Vagina (tissue), 2 donors: ENCODE results near the gene RTTN. TPM values are rescaled to one million over a fixed set of nuclear protein-coding genes. Genes with fewer than 3 reads are reported as not detected.
"Not testable (repeated sequence)": the region's sequence is repeated elsewhere in the genome, so short reads cannot be mapped to it uniquely, and the experiment has no call there.

Experiments used
- DNase-seq, 2 donors: peaks; one replicate each; pipeline ENCODE4 v3.0.0-alpha.2; 2017; ENCODE audit errors: extremely low spot score in 2 of 2
- H3K27ac ChIP-seq: fragments of 200-600 bp; sonication (generic); one replicate; pipeline ENCODE4 v1.5.1; 2019
- H3K27me3 ChIP-seq: fragments of 200-600 bp; sonication (generic); one replicate; pipeline ENCODE4 v1.5.1; 2019
- H3K36me3 ChIP-seq, 2 donors: fragments of 200-600 bp; sonication (generic); one replicate each; pipeline ENCODE4 v1.5.1; 2017 to 2019
- H3K4me1 ChIP-seq: fragments of 200-600 bp; sonication (generic); one replicate; pipeline ENCODE4 v1.5.1; 2019
- H3K4me3 ChIP-seq, 2 donors: fragments of 200-600 bp; sonication (generic); 1 replicate in 1 of 2; 2 replicates in 1 of 2; pipeline ENCODE4 v1.5.1; 2016 to 2019
- H3K9me3 ChIP-seq: fragments of 200-600 bp; sonication (generic); one replicate; pipeline ENCODE4 v1.5.1; 2019
- CTCF ChIP-seq, 3 experiments: fragments of 450-650 bp in 2 of 3; fragments of 200-600 bp in 1 of 3; sonication (generic) in 1 of 3; IDR thresholded peaks; one replicate each; pipeline ENCODE4 v1.5.1; 2017 to 2019; ENCODE audit warnings: antibody characterized with exemption in 3 of 3, mild to moderate bottlenecking in 2 of 3, moderate library complexity in 2 of 3
- POLR2A ChIP-seq, 2 donors: fragments of 450-650 bp; IDR thresholded peaks; one replicate each; pipeline ENCODE4 v1.6.1; 2017; ENCODE audit warnings: antibody characterized with exemption in 2 of 2, mild to moderate bottlenecking in 2 of 2, moderate library complexity in 2 of 2
- POLR2AphosphoS5 ChIP-seq, 2 donors: sonication (generic); formaldehyde crosslinking; IDR thresholded peaks; one replicate each; pipeline ENCODE4 v1.9.0; 2017; ENCODE audit warnings: antibody characterized with exemption in 2 of 2, mild to moderate bottlenecking in 2 of 2, low read depth in 1 of 2; ENCODE audit not compliant: insufficient read depth in 1 of 2
- intact Hi-C: fragments of 100-400 bp; cut with DNase I; formaldehyde crosslinking; loops from one replicate; pipeline ENCODE4 v1.15.1; 2023
- total RNA-seq: library from RNA; depleted of rRNA; stranded (reverse); fragments of >200 nt; gene quantifications from one replicate; pipeline ENCODE4 v1.2.3, GENCODE V29; 2016

The RTTN gene
- total RNA-seq, 1 donor from 2014 or later = 16.7 TPM

DNA sequence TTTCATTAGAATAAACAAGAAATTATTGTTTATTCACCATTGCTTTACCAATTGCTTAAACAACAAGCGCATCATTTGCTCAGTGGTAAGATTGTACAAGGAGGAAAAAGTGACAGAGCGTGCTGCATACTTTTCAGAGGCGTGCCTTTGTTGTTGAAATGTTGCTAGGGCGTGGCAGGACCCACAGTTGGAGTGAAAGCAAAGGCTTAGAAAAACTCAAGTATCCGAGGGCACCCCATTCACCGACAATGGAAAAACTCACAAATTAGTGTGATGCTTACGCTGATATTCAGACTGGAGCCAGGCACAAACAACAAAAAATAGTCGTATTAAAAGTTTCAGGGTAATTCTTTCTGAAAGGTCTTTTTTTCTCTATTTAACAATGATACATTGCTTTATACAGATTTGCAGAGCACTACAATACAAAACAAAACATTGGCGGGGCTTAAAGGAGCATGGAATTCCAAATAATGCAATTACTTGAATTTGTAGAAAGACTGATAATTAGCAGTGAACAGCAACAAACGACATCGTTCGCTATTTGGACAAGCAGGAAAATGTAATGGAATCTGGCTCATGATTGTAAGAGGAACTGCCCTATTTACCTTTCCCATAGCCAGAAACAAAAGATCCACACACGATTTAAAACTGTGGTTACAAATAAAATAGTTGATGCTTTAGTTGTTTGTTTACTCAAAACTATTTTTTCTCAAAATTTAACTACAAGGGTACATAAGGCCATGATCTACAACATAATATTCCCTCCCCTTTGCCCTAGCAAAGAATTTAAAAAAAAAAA lies 37.8 kb upstream of the RTTN start:
- Histone ChIP-seq H3K27ac (no peak overlapping the region), H3K4me1 (no peaks in the 10 kb centered on the region), H3K27me3 (no peaks in the 10 kb centered on the region), H3K36me3 (no peaks in the 10 kb centered on the region), H3K9me3 (no peaks in the 10 kb centered on the region), H3K4me3 (no peak overlapping the region)
- TF ChIP-seq POLR2A (IDR thresholded peaks at IDR 0.05) (no peak), CTCF (IDR thresholded peaks at IDR 0.05) (no peak), POLR2AphosphoS5 (IDR thresholded peaks at IDR 0.05; ENCODE audit: insufficient read depth in 1 of 2, low read depth in 1 of 2) (no peak)
- intact Hi-C loops = no loop called here
- no peak for DNase-seq

GRCh38 chr18:70236921-70237320 lies 31.4 kb upstream of the RTTN start:
- H3K9me3 ChIP-seq, H3K4me1 ChIP-seq, H3K4me3 ChIP-seq, H3K27me3 ChIP-seq, DNase-seq, intact Hi-C loops, H3K27ac ChIP-seq, H3K36me3 ChIP-seq: not testable (repeated sequence)

- no peak overlapping the region for H3K4me3 ChIP-seq
- peaks cover 9% of the 10 kb centered on the region for H3K4me1 ChIP-seq
- no peak for DNase-seq
- TF ChIP-seq POLR2AphosphoS5 (IDR thresholded peaks at IDR 0.05; ENCODE audit: insufficient read depth in 1 of 2, low read depth in 1 of 2) (no peak), POLR2A (IDR thresholded peaks at IDR 0.05) (no peak), CTCF (IDR thresholded peaks at IDR 0.05) (no peak)
- H3K9me3 ChIP-seq = no peaks in the 10 kb centered on the region
- H3K36me3 ChIP-seq = no peaks in the 10 kb centered on the region
- H3K27me3 ChIP-seq = no peaks in the 10 kb centered on the region
- intact Hi-C loops = no loop called here
- peak overlapping the region; percentile 60 for H3K27ac ChIP-seq
These were observed 30.0 kb upstream of the RTTN start for GRCh38 chr18:70235478-70235877.

DNA sequence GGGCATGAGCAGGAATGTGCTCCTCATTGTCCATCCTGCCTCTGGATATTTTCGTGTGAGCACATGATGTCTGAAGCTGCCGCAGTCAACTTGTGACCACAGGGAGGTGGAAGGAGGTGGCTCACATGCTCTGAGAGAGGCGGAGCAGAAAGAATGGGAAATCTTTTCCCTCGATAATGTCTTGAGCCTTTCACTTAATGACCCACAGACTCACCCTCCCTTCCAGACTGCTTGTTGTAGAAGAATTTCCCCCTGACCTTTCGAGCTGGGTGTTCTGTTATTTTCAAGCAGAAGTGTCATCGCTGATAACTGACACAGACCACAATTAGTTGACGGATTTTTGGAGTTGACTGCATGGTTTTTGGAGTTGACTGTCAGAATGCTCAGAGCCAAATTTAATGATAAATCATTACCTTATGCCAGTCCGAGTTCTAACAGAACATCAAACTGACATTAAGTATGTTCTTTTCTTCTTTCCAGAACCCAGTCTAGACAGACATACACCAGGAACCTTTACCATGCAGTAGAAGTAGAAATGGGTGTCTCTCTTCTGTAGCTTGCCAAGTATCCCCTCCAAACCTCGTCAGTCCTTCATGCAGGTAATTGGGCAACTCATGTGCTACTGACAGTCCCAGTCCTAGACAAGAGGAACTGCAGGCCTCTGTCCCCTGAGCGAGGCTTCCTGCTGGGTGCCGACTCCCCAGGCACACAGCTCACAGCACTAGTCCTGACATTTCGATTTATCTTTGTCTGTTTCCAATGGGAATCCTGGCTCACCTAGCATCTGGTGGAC lies 29.4 kb upstream of the RTTN start:
- Histone ChIP-seq H3K4me3 (no peak overlapping the region), H3K9me3 (no peaks in the 10 kb centered on the region), H3K4me1 (peaks cover 9% of the 10 kb centered on the region), H3K27ac (peak overlapping the region; percentile 60), H3K36me3 (no peaks in the 10 kb centered on the region), H3K27me3 (no peaks in the 10 kb centered on the region)
- no peak for DNase-seq
- intact Hi-C loops = no loop called here
- TF ChIP-seq POLR2AphosphoS5 (IDR thresholded peaks at IDR 0.05; ENCODE audit: insufficient read depth in 1 of 2, low read depth in 1 of 2) (no peak), POLR2A (IDR thresholded peaks at IDR 0.05) (no peak), CTCF (IDR thresholded peaks at IDR 0.05) (no peak)

GRCh38 chr18:70233974-70234373 lies 28.5 kb upstream of the RTTN start:
- Histone ChIP-seq H3K4me3 (no peak overlapping the region), H3K27me3 (no peaks in the 10 kb centered on the region), H3K27ac (peak overlapping the region; percentile 60), H3K4me1 (peaks cover 9% of the 10 kb centered on the region), H3K36me3 (no peaks in the 10 kb centered on the region), H3K9me3 (no peaks in the 10 kb centered on the region)
- TF ChIP-seq POLR2A (IDR thresholded peaks at IDR 0.05) (no peak), POLR2AphosphoS5 (IDR thresholded peaks at IDR 0.05; ENCODE audit: insufficient read depth in 1 of 2, low read depth in 1 of 2) (no peak), CTCF (IDR thresholded peaks at IDR 0.05) (no peak)
- no peak for DNase-seq
- intact Hi-C loops = no loop called here
